Endothelial cell of umbilical vein (primary cell): ENCODE results near the gene RHBDF1. TPM values are rescaled to one million over a fixed set of nuclear protein-coding genes. Genes with fewer than 3 reads are reported as not detected.

Experiments used
- BruUV-seq: library from RNA; stranded (reverse); fragments of 400-500 nt; replicated peaks from 2 replicates; lab custom pipeline; 2021; lab: Mats Ljungman, UMichigan
- CTCF ChIA-PET: fragments of 300-600, 350-600 bp; sonication (Branson Sonifier 250); formaldehyde crosslinking; loops from one replicate; lab custom pipeline; 2021; ENCODE audit warnings: antibody characterized with exemption, inconsistent platforms; lab: Charles Lee
- POLR2A ChIA-PET: fragments of 300-600, 350-600 bp; sonication (Branson Sonifier 250); formaldehyde crosslinking; loops from one replicate; lab custom pipeline; 2021; ENCODE audit warnings: antibody characterized with exemption, inconsistent platforms; lab: Charles Lee
- DNase-seq: peaks from one replicate; pipeline ENCODE4 v3.0.0-alpha.2; 2011; ENCODE audit warnings: low read depth, low spot score
- FAIRE-seq: peaks from 2 replicates; lab custom pipeline; 2011; peaks lifted over from hg19 to GRCh38; lab: Jason Lieb, UNC
- H2AFZ ChIP-seq: 2 replicates; pipeline ENCODE4 v1.6.0; 2012; ENCODE audit warnings: low read depth, low read length, control low read depth, inconsistent platforms
- H3K27ac ChIP-seq: 2 replicates; pipeline ENCODE4 v1.5.1; 2011; ENCODE audit warnings: low read depth, mild to moderate bottlenecking, control low read depth, low read length, moderate library complexity; ENCODE audit not compliant: insufficient read depth
- H3K27me3 ChIP-seq, 2 experiments: 2 replicates each; pipeline versions ENCODE4 v1.6.0 to v1.6.1; 2011; ENCODE audit warnings: low read length in 2 of 2, mixed read lengths in 1 of 2; ENCODE audit not compliant: control insufficient read depth in 2 of 2, insufficient read depth in 2 of 2
- H3K36me3 ChIP-seq, 2 experiments: 2 replicates in 1 of 2; 3 replicates in 1 of 2; pipeline ENCODE4 v1.5.1; 2011; ENCODE audit warnings: low read length in 2 of 2, mild to moderate bottlenecking in 1 of 2, moderate library complexity in 1 of 2; ENCODE audit not compliant: control insufficient read depth in 2 of 2, insufficient read depth in 2 of 2; ENCODE audit errors: extremely low read depth in 1 of 2
- H3K4me1 ChIP-seq: 3 replicates; pipeline ENCODE4 v1.5.1; 2011; ENCODE audit warnings: mild to moderate bottlenecking, low read length; ENCODE audit not compliant: control insufficient read depth, insufficient read depth; ENCODE audit errors: extremely low read depth
- H3K4me2 ChIP-seq: 2 replicates; pipeline ENCODE4 v1.6.1; 2011; ENCODE audit warnings: low read length, control low read depth, mixed read lengths; ENCODE audit not compliant: insufficient read depth
- H3K4me3 ChIP-seq, 3 experiments: fragments of 200-600 bp in 1 of 3; sonication (generic), shearing (Covaris generic) in 1 of 3; replicated peaks in 1 of 3; 2 replicates each; pipeline ENCODE4 v1.5.1; 2011 to 2016; ENCODE audit warnings: control low read depth in 3 of 3, low read length in 3 of 3, mild to moderate bottlenecking in 2 of 3, inconsistent platforms in 1 of 3, low read depth in 1 of 3, moderate library complexity in 1 of 3; ENCODE audit not compliant: insufficient read depth in 1 of 3
- H3K79me2 ChIP-seq: 2 replicates; pipeline ENCODE4 v1.6.0; 2012; ENCODE audit warnings: low read length, inconsistent platforms; ENCODE audit not compliant: control insufficient read depth, insufficient read depth
- H3K9ac ChIP-seq: replicated peaks from 2 replicates; pipeline ENCODE3; 2011; ENCODE audit warnings: low read length, control low read depth; ENCODE audit not compliant: insufficient read depth; ENCODE audit errors: extremely low read depth
- H3K9me1 ChIP-seq: replicated peaks from 3 replicates; pipeline ENCODE4 v1.6.0; 2011; ENCODE audit warnings: mild to moderate bottlenecking, low read length; ENCODE audit not compliant: control insufficient read depth, insufficient read depth; ENCODE audit errors: extremely low read depth
- H3K9me3 ChIP-seq: replicated peaks from 2 replicates; pipeline ENCODE4 v1.5.1; 2012; ENCODE audit warnings: low read length, inconsistent platforms; ENCODE audit not compliant: control insufficient read depth, insufficient read depth
- H4K20me1 ChIP-seq: replicated peaks from 2 replicates; pipeline ENCODE3; 2011; ENCODE audit warnings: mild to moderate bottlenecking, low read length; ENCODE audit not compliant: control insufficient read depth, insufficient read depth; ENCODE audit errors: extremely low read depth
- FOS ChIP-seq: IDR thresholded peaks from 2 replicates; pipeline ENCODE4 v1.6.1; 2011; ENCODE audit warnings: mild to moderate bottlenecking, low read length, moderate library complexity, borderline replicate concordance; ENCODE audit not compliant: insufficient read depth
- MYC ChIP-seq: IDR thresholded peaks from one replicate; pipeline ENCODE4 v1.6.1; 2011; ENCODE audit warnings: mild to moderate bottlenecking, low read depth, low read length
- POLR2AphosphoS5 ChIP-seq: IDR thresholded peaks from 2 replicates; pipeline ENCODE4 v1.6.1; 2012; ENCODE audit warnings: low read depth, mild to moderate bottlenecking, control low read depth, low read length, moderate library complexity; ENCODE audit not compliant: insufficient read depth
- dilution Hi-C: fragments of 300-500 bp; cut with MboI; formaldehyde crosslinking; loops from one replicate; pipeline ENCODE4 v1.15.0; 2019; ENCODE audit warnings: low sequenced_read_pairs; ENCODE audit not compliant: extremely low pct_ligation_motif_present
- intact Hi-C: fragments of 100-400 bp; cut with micrococcal nuclease; formaldehyde crosslinking; loops from one replicate; pipeline ENCODE4 v1.10.0; 2022
- polyA plus RNA-seq, 4 experiments: library from polyadenylated mRNA; depleted of rRNA in 3 of 4; stranded (reverse) in 3 of 4; unstranded in 1 of 4; fragments of >200 nt; gene quantifications; 2 replicates each; pipeline versions ENCODE4 v1.2.1 to v1.2.3, GENCODE V29; 2011 to 2012; ENCODE audit warnings: missing spikeins in 1 of 4
- total RNA-seq: library from RNA; stranded (reverse); gene quantifications from 2 replicates; pipeline ENCODE4 v1.2.3, GENCODE V29; 2021
- TF ChIP-seq, protein P1 (sequence below), 2 donors: IDR thresholded peaks; 1 replicate in 1 of 2; 2 replicates in 1 of 2; pipeline ENCODE4 v1.5.1; 2011; ENCODE audit warnings: low read length in 2 of 2, mild to moderate bottlenecking in 2 of 2, moderate library complexity in 2 of 2, control low read depth in 1 of 2, inconsistent platforms in 1 of 2, low read depth in 1 of 2; ENCODE audit not compliant: insufficient read depth in 1 of 2; ENCODE audit errors: extremely low read depth in 1 of 2
- TF ChIP-seq, protein P2 (sequence below): IDR thresholded peaks from 2 replicates; pipeline ENCODE4 v1.6.1; 2011; ENCODE audit not compliant: insufficient read depth, insufficient read length

RHBDF1 gene
- total and polyA plus RNA-seq, 2 donors (not counting 3 experiments of a cell fraction or from before 2014, with no cell fraction given) = 57.0 to 113 TPM

GRCh38 chr16:56231-56927 is 16.1 kb downstream of the RHBDF1 start:
- FAIRE-seq = no peak
- dilution Hi-C loops = no loop called here
- BruUV-seq = no TSS peak

DNA sequence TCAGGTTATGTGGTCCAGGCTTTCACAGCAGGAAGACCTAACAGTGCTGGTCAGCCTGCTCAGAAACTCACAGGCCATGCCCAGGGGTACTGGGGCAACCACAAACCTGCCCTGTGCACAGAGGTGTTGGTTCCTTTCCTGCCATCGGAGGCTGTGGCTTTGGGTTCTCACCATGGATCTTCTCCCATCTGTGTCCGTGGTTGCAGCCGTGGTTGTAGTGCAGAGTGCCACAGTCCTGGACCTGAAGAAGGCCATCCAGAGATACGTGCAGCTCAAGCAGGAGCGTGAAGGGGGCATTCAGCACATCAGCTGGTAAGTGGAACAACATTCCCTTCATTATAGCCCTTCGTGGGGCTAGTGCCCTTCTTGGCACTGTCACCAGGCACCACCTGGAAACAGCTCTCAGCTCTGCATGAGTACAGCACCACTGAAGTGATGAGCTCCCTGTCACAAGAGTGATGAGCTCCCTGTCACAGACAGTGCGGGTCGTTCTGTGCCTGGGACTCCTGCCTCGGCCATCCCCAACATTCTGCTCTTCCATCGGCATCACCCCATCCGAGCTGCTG is 16.8 kb downstream of the RHBDF1 start:
- H4K20me1 ChIP-seq = no peaks in the 10 kb centered on the region
- H3K36me3 ChIP-seq = peaks cover 0 to 42% of the 10 kb centered on the region in 2 experiments
- DNase-seq (no peak), FAIRE-seq (no peak)
- ChIA-PET POLR2A (no interaction called here), CTCF (interaction anchor here (2.3 to 2.7 kb wide), 2 partner anchors 10 to 41 kb away, joined by 15 to 17 read pairs; no protein-coding TSS in a partner anchor)
- dilution Hi-C loops (no loop called here), intact Hi-C loops (no loop called here)
- no peaks in the 10 kb centered on the region for H3K27me3 ChIP-seq
- no TSS peak for BruUV-seq
- no peak overlapping the region for H3K4me3 ChIP-seq
- H3K4me2 ChIP-seq = no peak overlapping the region
- TF ChIP-seq, protein P1, sequence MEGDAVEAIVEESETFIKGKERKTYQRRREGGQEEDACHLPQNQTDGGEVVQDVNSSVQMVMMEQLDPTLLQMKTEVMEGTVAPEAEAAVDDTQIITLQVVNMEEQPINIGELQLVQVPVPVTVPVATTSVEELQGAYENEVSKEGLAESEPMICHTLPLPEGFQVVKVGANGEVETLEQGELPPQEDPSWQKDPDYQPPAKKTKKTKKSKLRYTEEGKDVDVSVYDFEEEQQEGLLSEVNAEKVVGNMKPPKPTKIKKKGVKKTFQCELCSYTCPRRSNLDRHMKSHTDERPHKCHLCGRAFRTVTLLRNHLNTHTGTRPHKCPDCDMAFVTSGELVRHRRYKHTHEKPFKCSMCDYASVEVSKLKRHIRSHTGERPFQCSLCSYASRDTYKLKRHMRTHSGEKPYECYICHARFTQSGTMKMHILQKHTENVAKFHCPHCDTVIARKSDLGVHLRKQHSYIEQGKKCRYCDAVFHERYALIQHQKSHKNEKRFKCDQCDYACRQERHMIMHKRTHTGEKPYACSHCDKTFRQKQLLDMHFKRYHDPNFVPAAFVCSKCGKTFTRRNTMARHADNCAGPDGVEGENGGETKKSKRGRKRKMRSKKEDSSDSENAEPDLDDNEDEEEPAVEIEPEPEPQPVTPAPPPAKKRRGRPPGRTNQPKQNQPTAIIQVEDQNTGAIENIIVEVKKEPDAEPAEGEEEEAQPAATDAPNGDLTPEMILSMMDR (IDR thresholded peaks at IDR 0.05; ENCODE audit: extremely low read depth in 1 of 2, insufficient read depth in 1 of 2, low read depth in 1 of 2, low read length in 2 of 2) = no peak
- TF ChIP-seq POLR2AphosphoS5 (no peak), FOS (no peak), MYC (no peak)
- no peak overlapping the region for H3K9ac ChIP-seq
- H3K27ac ChIP-seq = no peak overlapping the region
- peaks cover 16% of the 10 kb centered on the region for H3K79me2 ChIP-seq
- no peaks in the 10 kb centered on the region for H3K9me1 ChIP-seq
- H3K4me1 ChIP-seq = peaks cover 5% of the 10 kb centered on the region
- H2AFZ ChIP-seq = no peak overlapping the region
- no peaks in the 10 kb centered on the region for H3K9me3 ChIP-seq

More at GRCh38 chr16:56231-56927, 16.1 kb downstream of the RHBDF1 start:
- H3K9me1 ChIP-seq = no peaks in the 10 kb centered on the region
- H3K4me3 ChIP-seq = no peak overlapping the region
- peaks cover 3% of the 10 kb centered on the region for H3K4me1 ChIP-seq
- intact Hi-C loops = no loop called here
- H3K4me2 ChIP-seq = no peak overlapping the region
- H3K27me3 ChIP-seq = no peaks in the 10 kb centered on the region
- H3K36me3 ChIP-seq = peaks cover 0 to 47% of the 10 kb centered on the region in 2 experiments
- H3K9ac ChIP-seq = no peak overlapping the region
- no peak for DNase-seq
- CTCF ChIA-PET = interaction anchor here (0.8 to 2.7 kb wide), 4 partner anchors 10 to 51 kb away, joined by 3 to 17 read pairs (median 9); no protein-coding TSS in a partner anchor
- H3K27ac ChIP-seq = no peak overlapping the region
- peaks cover 10% of the 10 kb centered on the region for H3K79me2 ChIP-seq
- no peak overlapping the region for H2AFZ ChIP-seq
- POLR2A ChIA-PET = no interaction called here
- H3K9me3 ChIP-seq = no peaks in the 10 kb centered on the region
- H4K20me1 ChIP-seq = no peaks in the 10 kb centered on the region
- TF ChIP-seq, protein P2, sequence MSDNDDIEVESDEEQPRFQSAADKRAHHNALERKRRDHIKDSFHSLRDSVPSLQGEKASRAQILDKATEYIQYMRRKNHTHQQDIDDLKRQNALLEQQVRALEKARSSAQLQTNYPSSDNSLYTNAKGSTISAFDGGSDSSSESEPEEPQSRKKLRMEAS = no peak
